Measurements from ENCODE around the gene PRPF38A. TPM values are rescaled to one million over a fixed set of nuclear protein-coding genes. Genes with fewer than 3 reads are reported as not detected.

Gene PRPF38A
- total RNA-seq, 1 experiment from 2014 or later, result 89.9 TPM

- no peak overlapping the region for H4K5ac ChIP-seq (ENCODE audit: insufficient read length, low read depth, low read length)
- H3K27me3 ChIP-seq (ENCODE audit: insufficient read depth, low read length), result no peaks in the 10 kb centered on the region
- no peak overlapping the region for H2AFZ ChIP-seq (ENCODE audit: low read length)
- H3K9me3 Mint-ChIP-seq, result no peaks in the 10 kb centered on the region
- no peaks in the 10 kb centered on the region for H4K20me1 ChIP-seq (ENCODE audit: control insufficient read depth, insufficient read depth, insufficient read length)
- H2AK5ac ChIP-seq (ENCODE audit: insufficient read length, low read length), result no peak overlapping the region
- H2BK12ac ChIP-seq (ENCODE audit: insufficient read length, low read depth, low read length), result no peak overlapping the region
- H2BK5ac ChIP-seq (ENCODE audit: insufficient read length, low read length), result no peak overlapping the region
- H3K4ac ChIP-seq (ENCODE audit: low read depth, low read length), result no peak overlapping the region
- no peak overlapping the region for H3K14ac ChIP-seq (ENCODE audit: insufficient read depth, low read length)
- no peaks in the 10 kb centered on the region for H3K23me2 ChIP-seq (ENCODE audit: insufficient read length, low read depth, low read length, poor library complexity, severe bottlenecking)
- H3K36me3 Mint-ChIP-seq (ENCODE audit: insufficient read depth in 1 of 3, low read depth in 3 of 3), result peaks cover 16 to 43% (median 36%) of the 10 kb centered on the region in 3 experiments; a peak in 6 of 7 replicates
- no peaks in the 10 kb centered on the region for H3K79me1 ChIP-seq (ENCODE audit: insufficient read depth, low read depth, low read length, poor library complexity, severe bottlenecking)
- no peaks in the 10 kb centered on the region for H3K9me3 ChIP-seq (ENCODE audit: control insufficient read depth, low read depth, low read length)
- H3K18ac ChIP-seq (ENCODE audit: insufficient read length, low read depth, low read length), result no peak overlapping the region
- no peaks in the 10 kb centered on the region for H3K4me1 ChIP-seq (ENCODE audit: insufficient read depth, low read length)
- no peaks in the 10 kb centered on the region for H3K27me3 Mint-ChIP-seq (ENCODE audit: low read depth)
- H3T11ph ChIP-seq (ENCODE audit: low read length), result no peak overlapping the region
- TF ChIP-seq CTCF (conservative IDR thresholded peaks at IDR 0.05), result no peak
- peaks cover 7% of the 10 kb centered on the region in 2 experiments; a peak in 3 of 4 replicates for H3K4me1 Mint-ChIP-seq
- peak overlapping the region in 1 of 3 experiments; percentile 26; a peak in 2 of 7 replicates for H3K27ac Mint-ChIP-seq
- WGBS (ENCODE audit: extremely low coverage, insufficient read length, low lambda C conversion rate), result no CpG with 5 or more reads among the region's 1 CpG
- no peak overlapping the region for H3K27ac ChIP-seq (ENCODE audit: insufficient read length, low read depth, low read length)
- no peak overlapping the region for H3K9ac ChIP-seq (ENCODE audit: extremely low read depth, insufficient read length, low read length)
- H2BK120ac ChIP-seq (ENCODE audit: low read depth, low read length, poor library complexity, severe bottlenecking), result no peak overlapping the region
- H3K23ac ChIP-seq (ENCODE audit: insufficient read length, low read depth, low read length), result no peak overlapping the region
- H2BK20ac ChIP-seq (ENCODE audit: low read depth, low read length, poor library complexity, severe bottlenecking), result no peak overlapping the region
- no peak overlapping the region for H3K4me3 Mint-ChIP-seq
- DNase-seq, result no peak
- no peak overlapping the region for H3K56ac ChIP-seq (ENCODE audit: insufficient read length, low read depth, low read length)
- H4K91ac ChIP-seq (ENCODE audit: insufficient read length, low read depth, low read length), result no peak overlapping the region
- H3K4me2 ChIP-seq (ENCODE audit: insufficient read depth, insufficient read length, low read length), result no peak overlapping the region
- H3K79me2 ChIP-seq (ENCODE audit: insufficient read depth, low read length), result no peaks in the 10 kb centered on the region
- no peak overlapping the region for H4K8ac ChIP-seq (replicated peaks; ENCODE audit: insufficient read length, low read depth, low read length)
- H2BK15ac ChIP-seq (ENCODE audit: low read depth, low read length), result no peak overlapping the region
Observed at GRCh38 chr1:52427152-52427551, 22.8 kb downstream of the PRPF38A start.
